GM10248 (cell line): ENCODE measurements around the gene DOLK.
"Not testable (repeated sequence)": the region's sequence is repeated elsewhere in the genome, so short reads cannot be mapped to it uniquely, and the experiment has no call there.

ENCODE experiments used
- CTCF ChIA-PET: fragments of 300-600 bp; sonication (Branson Sonifier 250); formaldehyde crosslinking; extraction: SDS; loops from one replicate; lab custom pipeline; 2021; ENCODE audit warnings: antibody characterized with exemption; lab: Yijun Ruan, JAX
- POLR2A ChIA-PET: fragments of 350-650 bp; sonication (Branson Sonifier 250); formaldehyde crosslinking; extraction: SDS; loops from one replicate; lab custom pipeline; 2020; ENCODE audit warnings: antibody characterized with exemption; lab: Yijun Ruan, JAX
- DNase-seq: peaks from one replicate; pipeline ENCODE4 v3.0.0; 2012; ENCODE audit errors: extremely low spot score
- CTCF ChIP-seq: IDR thresholded peaks from 2 replicates; pipeline ENCODE4 v1.5.1; 2012; ENCODE audit warnings: mild to moderate bottlenecking, low read depth; ENCODE audit errors: extremely low read depth, missing control alignments, control extremely low read depth

DOLK gene

GRCh38 chr9:128979111-128979510 lies 31.7 kb upstream of the DOLK start:
- ChIA-PET CTCF (no interaction called here), POLR2A (no interaction called here)
- DNase-seq: no peak
- TF ChIP-seq CTCF: no peak

- CTCF ChIA-PET: interaction anchor here (0.7 to 1.5 kb wide), 3 partner anchors 17 to 55 kb away, joined by 3 read pairs; partner anchors contain the start of gene SH3GLB2
- no peak for DNase-seq
- POLR2A ChIA-PET: no interaction called here
- no peak for TF ChIP-seq CTCF
Measured at GRCh38 chr9:128972956-128973355, 25.6 kb upstream of the DOLK start.

GRCh38 chr9:128969491-128969890 lies 22.1 kb upstream of the DOLK start:
- ChIA-PET POLR2A (no interaction called here), CTCF (interaction anchor here (1.2 kb wide), 1 partner anchor 41 kb away, joined by 3 read pairs; no protein-coding TSS in a partner anchor)
- no peak for TF ChIP-seq CTCF
- no peak for DNase-seq

GRCh38 chr9:128961403-128961802 lies 14.0 kb upstream of the DOLK start:
- CTCF ChIA-PET, DNase-seq: not testable (repeated sequence)
- POLR2A ChIA-PET: interaction anchor here (0.6 kb wide), 1 partner anchor 119 kb away, joined by 4 read pairs; the partner anchor contains the start of gene DOLPP1

GRCh38 chr9:128947277-128947526 lies 201 bp downstream of the DOLK start:
- ChIA-PET POLR2A (interaction anchor here (1.3 kb wide), 1 partner anchor 129 kb away, joined by 3 read pairs; the partner anchor contains the start of gene ENDOG), CTCF (interaction anchor here (4.8 kb wide), 1 partner anchor 19 kb away, joined by 26 read pairs; no protein-coding TSS in a partner anchor)
- TF ChIP-seq CTCF: no peak
- no peak for DNase-seq

GRCh38 chr9:128946571-128947276 lies 679 bp downstream of the DOLK start:
- no peak for DNase-seq
- POLR2A ChIA-PET: interaction anchor here (0.5 kb wide), 2 partner anchors 131 to 526 kb away, joined by 3 to 5 read pairs; partner anchors contain the start of gene CERCAM
- TF ChIP-seq CTCF: no peak
- CTCF ChIA-PET: interaction anchor here (4.8 kb wide), 1 partner anchor 18 kb away, joined by 26 read pairs; no protein-coding TSS in a partner anchor

- no peak for DNase-seq
- no peak for TF ChIP-seq CTCF
- ChIA-PET POLR2A (interaction anchor here (0.5 kb wide), 1 partner anchor 130 kb away, joined by 3 read pairs; no protein-coding TSS in a partner anchor), CTCF (interaction anchor here (1.2 to 1.3 kb wide), 2 partner anchors 18 to 82 kb away, joined by 3 read pairs; partner anchors contain the start of gene SH3GLB2)
Measured at GRCh38 chr9:128945798-128946501, 1.5 kb downstream of the DOLK start.

- CTCF ChIA-PET: interaction anchor here (1.2 to 1.3 kb wide), 2 partner anchors 17 to 83 kb away, joined by 3 read pairs; partner anchors contain the start of gene SH3GLB2
- DNase-seq, POLR2A ChIA-PET: not testable (repeated sequence)
Measured at GRCh38 chr9:128944966-128945365, 2.4 kb downstream of the DOLK start.
